Thyroid gland (tissue), 4 donors: ENCODE measurements around the gene BMP6. TPM values are rescaled to one million over a fixed set of nuclear protein-coding genes. Genes with fewer than 3 reads are reported as not detected.
A peak's percentile ranks its signal among the peaks of the same experiment; 100 is the strongest.

ENCODE experiments used
- DNase-seq, 2 donors: peaks; one replicate each; pipeline ENCODE4 v3.0.0-alpha.2; 2019
- H3K27ac ChIP-seq, 3 donors: fragments of 200-600 bp; sonication (generic); 1 replicate in 2 of 3; 2 replicates in 1 of 3; pipeline ENCODE4 v1.5.1; 2016 to 2019; ENCODE audit warnings: mild to moderate bottlenecking in 1 of 3, moderate library complexity in 1 of 3
- H3K27me3 ChIP-seq: fragments of 200-600 bp; sonication (generic); one replicate; pipeline ENCODE4 v1.5.1; 2019
- H3K36me3 ChIP-seq, 2 donors: fragments of 200-600 bp; sonication (generic); one replicate each; pipeline ENCODE4 v1.5.1; 2016 to 2019
- H3K4me1 ChIP-seq, 2 donors: fragments of 200-600 bp; sonication (generic); one replicate each; pipeline ENCODE4 v1.5.1; 2017 to 2019
- H3K4me3 ChIP-seq, 3 donors: fragments of 200-600 bp; sonication (generic); replicated peaks in 1 of 3; 1 replicate in 2 of 3; 2 replicates in 1 of 3; pipeline ENCODE4 v1.5.1; 2016; ENCODE audit warnings: mild to moderate bottlenecking in 1 of 3
- H3K9me3 ChIP-seq: fragments of 200-600 bp; sonication (generic); one replicate; pipeline ENCODE4 v1.5.1; 2017
- CTCF ChIP-seq, 6 experiments: fragments of 200-600 bp in 3 of 6; fragments of 450-650 bp in 3 of 6; sonication (generic) in 3 of 6; IDR thresholded peaks; one replicate each; pipeline ENCODE4 v1.5.1; 2016 to 2019; ENCODE audit warnings: antibody characterized with exemption in 6 of 6, mild to moderate bottlenecking in 2 of 6, inconsistent platforms in 1 of 6, moderate library complexity in 1 of 6
- POLR2A ChIP-seq, 2 donors: fragments of 450-650 bp; IDR thresholded peaks; one replicate each; pipeline ENCODE4 v1.6.1; 2017; ENCODE audit warnings: antibody characterized with exemption in 2 of 2, mild to moderate bottlenecking in 2 of 2, moderate library complexity in 1 of 2
- WGBS, 2 donors: methylation state at CpG; one replicate each; pipeline ENCODE4 v1.1.5; 2017; 5-methylcytosine and 5-hydroxymethylcytosine counted together
- intact Hi-C: fragments of 100-400 bp; cut with DNase I; formaldehyde crosslinking; loops from one replicate; pipeline ENCODE4 v1.15.1; 2023
- total RNA-seq, 4 donors: library from RNA; depleted of rRNA; stranded (reverse); fragments of >200 nt; gene quantifications; one replicate each; pipeline ENCODE4 v1.2.3, GENCODE V29; 2016

The BMP6 gene
- total RNA-seq, 4 donors from 2014 or later = 0.78 to 3.1 (median 1.9) TPM

GRCh38 chr6:7909323-7910276 lies 183.7 kb downstream of the BMP6 start:
- intact Hi-C loops = loop anchor here (5.0 kb wide), 1 partner anchor 182 kb away; the partner anchor contains the start of gene BMP6
- peak; percentile 45 to 57 for DNase-seq
- Histone ChIP-seq H3K27ac (peak overlapping the region in 2 of 3 donors; percentile 34 to 51), H3K4me3 (peak overlapping the region; percentile 59 to 69 (median 66)), H3K4me1 (peaks cover 11 to 14% of the 10 kb centered on the region in 2 donors), H3K9me3 (no peaks in the 10 kb centered on the region), H3K36me3 (no peaks in the 10 kb centered on the region), H3K27me3 (no peaks in the 10 kb centered on the region)
- TF ChIP-seq CTCF (IDR thresholded peaks at IDR 0.05) (no peak), POLR2A (IDR thresholded peaks at IDR 0.05) (no peak)
- WGBS, 2 donors = 8 to 12% methylated on average over 13 to 39 of the region's 66 CpGs

GRCh38 chr6:7910298-7910653 lies 184.4 kb downstream of the BMP6 start:
- WGBS, 2 donors = 0% methylated on average over 1 of the region's 57 CpGs; no CpG with 5 or more reads in 1 of the 2 donors
- DNase-seq = no peak
- Histone ChIP-seq H3K9me3 (no peaks in the 10 kb centered on the region), H3K27me3 (no peaks in the 10 kb centered on the region), H3K4me1 (peaks cover 11 to 14% of the 10 kb centered on the region in 2 donors), H3K36me3 (no peaks in the 10 kb centered on the region), H3K4me3 (peak overlapping the region; percentile 59 to 69 (median 66)), H3K27ac (peak overlapping the region in 2 of 3 donors; percentile 34 to 51)
- intact Hi-C loops = no loop called here
- TF ChIP-seq POLR2A (IDR thresholded peaks at IDR 0.05) (no peak), CTCF (IDR thresholded peaks at IDR 0.05) (no peak)

GRCh38 chr6:7910654-7911344 lies 184.9 kb downstream of the BMP6 start, which contains the start of gene TXNDC5:
Gene TXNDC5 (minus strand): TSS chr6:7910788. CDS start chr6:7910776, 12 bp downstream.
- WGBS, 2 donors = 12 to 17% methylated on average over 6 to 14 of the region's 75 CpGs
- peak within 1 kb of the TSS; percentile 65 to 77 (median 65) for H3K27ac ChIP-seq
- TF ChIP-seq POLR2A (IDR thresholded peaks at IDR 0.05) = peak in 1 of 2 donors; percentile 77
- TF ChIP-seq CTCF (IDR thresholded peaks at IDR 0.05) = no peak
- peaks cover 11 to 14% of the 10 kb centered on the region in 2 donors for H3K4me1 ChIP-seq
- no peaks in the 10 kb centered on the region for H3K27me3 ChIP-seq
- DNase-seq = peak; percentile 75 to 79
- H3K9me3 ChIP-seq = no peaks in the 10 kb centered on the region
- H3K36me3 ChIP-seq = no peaks in the 10 kb centered on the region
- intact Hi-C loops = no loop called here
- H3K4me3 ChIP-seq = peak within 1 kb of the TSS; percentile 69 to 82 (median 69)

- whole genome bisulfite sequencing, 2 donors = 85% methylated on average over 11 of the region's 11 CpGs
- Histone ChIP-seq H3K4me1 (peaks cover 11 to 14% of the 10 kb centered on the region in 2 donors), H3K27me3 (no peaks in the 10 kb centered on the region), H3K9me3 (no peaks in the 10 kb centered on the region), H3K36me3 (no peaks in the 10 kb centered on the region), H3K4me3 (peak overlapping the region in 1 of 3 donors; percentile 68), H3K27ac (peak overlapping the region in 2 of 3 donors; percentile 65 to 77)
- TF ChIP-seq POLR2A (IDR thresholded peaks at IDR 0.05) (no peak), CTCF (IDR thresholded peaks at IDR 0.05) (no peak)
- no peak for DNase-seq
- intact Hi-C loops = no loop called here
Measured at GRCh38 chr6:7911345-7911725, 185.4 kb downstream of the BMP6 start.
